ENCODE results near the gene TNNT3. TPM values are rescaled to one million over a fixed set of nuclear protein-coding genes. Genes with fewer than 3 reads are reported as not detected.

Gene TNNT3
- total and polyA plus RNA-seq, 2 donors from 2014 or later = 0.60 TPM; not detected in 1

- H3K4me1 ChIP-seq (ENCODE audit: control insufficient read depth in 2 of 3, insufficient read depth in 2 of 3, low read depth in 1 of 3, low read length in 3 of 3) = no peaks in the 10 kb centered on the region
- no peak overlapping the region for H3K9ac ChIP-seq (ENCODE audit: low read length in 3 of 3)
- no peaks in the 10 kb centered on the region for H3K36me3 ChIP-seq (ENCODE audit: control insufficient read depth in 2 of 3, insufficient read depth in 3 of 3, low read length in 3 of 3)
- no peaks in the 10 kb centered on the region for H3K9me3 ChIP-seq (ENCODE audit: control insufficient read depth in 2 of 3, insufficient read depth in 1 of 3, low read length in 3 of 3)
- FAIRE-seq (no peak), DNase-seq (no peak)
- no peaks in the 10 kb centered on the region for H3K27me3 ChIP-seq (ENCODE audit: control insufficient read depth, insufficient read depth, low read length)
- H3K27ac ChIP-seq (ENCODE audit: low read depth in 2 of 2, low read length in 2 of 2) = no peak overlapping the region
- no peak overlapping the region for H3K4me3 ChIP-seq (ENCODE audit: low read length in 3 of 3)
- intact Hi-C loops (cut with DNase I) = no loop called here
- no peak for TF ChIP-seq CTCF (IDR thresholded peaks at IDR 0.05; ENCODE audit: borderline replicate concordance, extremely low read depth, insufficient read depth)
These were observed 7.1 kb upstream of the TNNT3 start for GRCh38 chr11:1912289-1912878.

GRCh38 chr11:1913271-1914060, 6.0 kb upstream of the TNNT3 start:
- Histone ChIP-seq H3K9me3 (ENCODE audit: control insufficient read depth in 2 of 3, insufficient read depth in 1 of 3, low read length in 3 of 3) (no peaks in the 10 kb centered on the region), H3K27me3 (ENCODE audit: control insufficient read depth, insufficient read depth, low read length) (no peaks in the 10 kb centered on the region), H3K4me1 (ENCODE audit: control insufficient read depth in 2 of 3, insufficient read depth in 2 of 3, low read depth in 1 of 3, low read length in 3 of 3) (no peaks in the 10 kb centered on the region), H3K9ac (ENCODE audit: low read length in 3 of 3) (no peak overlapping the region), H3K27ac (ENCODE audit: low read depth in 2 of 2, low read length in 2 of 2) (no peak overlapping the region), H3K36me3 (ENCODE audit: control insufficient read depth in 2 of 3, insufficient read depth in 3 of 3, low read length in 3 of 3) (no peaks in the 10 kb centered on the region), H3K4me3 (ENCODE audit: low read length in 3 of 3) (no peak overlapping the region)
- intact Hi-C loops (cut with DNase I) = no loop called here
- no peak for DNase-seq
- TF ChIP-seq CTCF (IDR thresholded peaks at IDR 0.05; ENCODE audit: borderline replicate concordance, extremely low read depth, insufficient read depth) = no peak
- FAIRE-seq = no peak

- no peaks in the 10 kb centered on the region for H3K27me3 ChIP-seq (ENCODE audit: control insufficient read depth, insufficient read depth, low read length)
- H3K36me3 ChIP-seq (ENCODE audit: control insufficient read depth in 2 of 3, insufficient read depth in 3 of 3, low read length in 3 of 3) = no peaks in the 10 kb centered on the region
- no peak overlapping the region for H3K4me3 ChIP-seq (ENCODE audit: low read length in 3 of 3)
- intact Hi-C loops (cut with DNase I) = loop anchor here (1.0 kb wide), 1 partner anchor 22 kb away; no protein-coding TSS in a partner anchor
- no peak overlapping the region for H3K9ac ChIP-seq (ENCODE audit: low read length in 3 of 3)
- H3K4me1 ChIP-seq (ENCODE audit: control insufficient read depth in 2 of 3, insufficient read depth in 2 of 3, low read depth in 1 of 3, low read length in 3 of 3) = no peaks in the 10 kb centered on the region
- no peak for DNase-seq
- FAIRE-seq = no peak
- no peak for TF ChIP-seq CTCF (IDR thresholded peaks at IDR 0.05; ENCODE audit: borderline replicate concordance, extremely low read depth, insufficient read depth)
- no peaks in the 10 kb centered on the region for H3K9me3 ChIP-seq (ENCODE audit: control insufficient read depth in 2 of 3, insufficient read depth in 1 of 3, low read length in 3 of 3)
- no peak overlapping the region for H3K27ac ChIP-seq (ENCODE audit: low read depth in 2 of 2, low read length in 2 of 2)
These were observed 3.7 kb upstream of the TNNT3 start for GRCh38 chr11:1915795-1916131.

Data from kidney (tissue), 14 donors.